KMS-11 (cell line): ENCODE measurements around the gene METTL26.

Experiments used
- H2AFZ ChIP-seq: fragments of 200-600 bp; sonication (generic); 2 replicates; pipeline ENCODE4 v1.6.1; 2016; ENCODE audit warnings: antibody characterized with exemption, mixed run types, low read depth
- H3K27ac ChIP-seq: fragments of 200-600 bp; sonication (generic); 2 replicates; pipeline ENCODE4 v1.6.1; 2016; ENCODE audit warnings: mild to moderate bottlenecking, mixed run types
- H3K27me3 ChIP-seq: fragments of 200-600 bp; sonication (generic); 2 replicates; pipeline ENCODE4 v1.6.1; 2017; ENCODE audit warnings: mild to moderate bottlenecking, low read depth, mixed run types, moderate library complexity; ENCODE audit not compliant: insufficient read depth
- H3K36me3 ChIP-seq: fragments of 200-600 bp; sonication (generic); 2 replicates; pipeline ENCODE4 v1.6.1; 2017; ENCODE audit warnings: mild to moderate bottlenecking, mixed run types; ENCODE audit not compliant: insufficient read depth
- H3K4me1 ChIP-seq: fragments of 200-600 bp; sonication (generic); 2 replicates; pipeline ENCODE4 v1.6.1; 2016; ENCODE audit warnings: mild to moderate bottlenecking, low read depth, mixed run types; ENCODE audit not compliant: poor library complexity, severe bottlenecking
- H3K4me2 ChIP-seq: fragments of 200-600 bp; sonication (generic); 2 replicates; pipeline ENCODE4 v1.7.0; 2016; ENCODE audit warnings: mild to moderate bottlenecking, mixed run types
- H3K4me3 ChIP-seq: fragments of 200-600 bp; sonication (generic); IDR thresholded peaks from 2 replicates; pipeline ENCODE4 v1.6.1; 2017; ENCODE audit warnings: low read depth, low read length, mixed read lengths; ENCODE audit not compliant: insufficient read depth
- H3K79me2 ChIP-seq: fragments of 200-600 bp; sonication (generic); 2 replicates; pipeline ENCODE4 v1.6.1; 2016; ENCODE audit warnings: low read depth, mixed run types; ENCODE audit not compliant: insufficient read depth
- H3K9ac ChIP-seq: fragments of 200-600 bp; sonication (generic); 2 replicates; pipeline ENCODE4 v1.6.1; 2016; ENCODE audit warnings: mild to moderate bottlenecking, mixed run types
- H4K20me1 ChIP-seq: fragments of 200-600 bp; sonication (generic); 2 replicates; pipeline ENCODE4 v1.6.1; 2016; ENCODE audit warnings: mild to moderate bottlenecking, mixed run types; ENCODE audit not compliant: insufficient read depth
- CTCF ChIP-seq: fragments of 200-600 bp; sonication (generic); conservative IDR thresholded peaks from 2 replicates; pipeline ENCODE4 v1.6.1; 2017; ENCODE audit warnings: low read depth, mild to moderate bottlenecking, antibody characterized with exemption, low read length, moderate library complexity, mixed read lengths

Gene METTL26

GRCh38 chr16:630249-630814, 5.8 kb downstream of the METTL26 start:
- Histone ChIP-seq H2AFZ (no peak overlapping the region), H3K79me2 (peaks cover 6% of the 10 kb centered on the region; the same call in 1 of the 2 replicates), H3K4me3 (no peak overlapping the region), H3K4me2 (no peak overlapping the region), H3K4me1 (peaks cover 3% of the 10 kb centered on the region), H4K20me1 (no peaks in the 10 kb centered on the region), H3K27ac (no peak overlapping the region), H3K9ac (no peak overlapping the region), H3K27me3 (no peaks in the 10 kb centered on the region), H3K36me3 (no peaks in the 10 kb centered on the region; the same call in 1 of the 2 replicates)
- TF ChIP-seq CTCF: no peak

GRCh38 chr16:629833-630248, 6.3 kb downstream of the METTL26 start:
- Histone ChIP-seq H3K79me2 (peaks cover 2% of the 10 kb centered on the region; the same call in 1 of the 2 replicates), H3K9ac (no peak overlapping the region), H3K36me3 (no peaks in the 10 kb centered on the region; the same call in 1 of the 2 replicates), H3K4me1 (peaks cover 3% of the 10 kb centered on the region), H4K20me1 (no peaks in the 10 kb centered on the region), H3K27me3 (no peaks in the 10 kb centered on the region), H3K4me2 (no peak overlapping the region), H3K27ac (no peak overlapping the region), H2AFZ (no peak overlapping the region), H3K4me3 (no peak overlapping the region)
- TF ChIP-seq CTCF: no peak

GRCh38 chr16:629185-629832, 6.8 kb downstream of the METTL26 start:
- no peak overlapping the region for H2AFZ ChIP-seq
- H3K79me2 ChIP-seq: no peaks in the 10 kb centered on the region; the same call in 1 of the 2 replicates
- no peak for TF ChIP-seq CTCF
- no peaks in the 10 kb centered on the region for H3K27me3 ChIP-seq
- no peak overlapping the region for H3K9ac ChIP-seq
- no peaks in the 10 kb centered on the region for H3K4me1 ChIP-seq
- no peaks in the 10 kb centered on the region for H4K20me1 ChIP-seq
- H3K27ac ChIP-seq: no peak overlapping the region
- H3K36me3 ChIP-seq: no peaks in the 10 kb centered on the region
- H3K4me2 ChIP-seq: no peak overlapping the region
- no peak overlapping the region for H3K4me3 ChIP-seq

GRCh38 chr16:628321-629061, 7.6 kb downstream of the METTL26 start:
- Histone ChIP-seq H3K4me3 (no peak overlapping the region), H3K36me3 (no peaks in the 10 kb centered on the region), H2AFZ (no peak overlapping the region), H3K27ac (no peak overlapping the region), H3K79me2 (no peaks in the 10 kb centered on the region), H4K20me1 (no peaks in the 10 kb centered on the region), H3K27me3 (no peaks in the 10 kb centered on the region), H3K4me1 (no peaks in the 10 kb centered on the region), H3K4me2 (no peak overlapping the region), H3K9ac (no peak overlapping the region)
- no peak for TF ChIP-seq CTCF
